H7 (cell line): ENCODE results near the gene VAT1L. TPM values are rescaled to one million over a fixed set of nuclear protein-coding genes. Genes with fewer than 3 reads are reported as not detected.

ENCODE experiments used
- DNase-seq: peaks from one replicate; pipeline ENCODE4 v3.0.0; 2012
- H3K27me3 ChIP-seq: 2 replicates; pipeline ENCODE4 v1.6.0; 2011; ENCODE audit warnings: mild to moderate bottlenecking, low read length; ENCODE audit not compliant: control insufficient read depth, insufficient read depth
- H3K36me3 ChIP-seq: replicated peaks from 2 replicates; pipeline ENCODE4 v1.5.1; 2011; ENCODE audit warnings: low read length; ENCODE audit not compliant: control insufficient read depth, insufficient read depth
- H3K4me3 ChIP-seq: 2 replicates; pipeline ENCODE4 v1.5.1; 2011; ENCODE audit warnings: low read depth, mild to moderate bottlenecking, control low read depth, low read length, moderate library complexity; ENCODE audit not compliant: insufficient read depth
- total RNA-seq: library from RNA; depleted of rRNA; stranded (reverse); fragments of >200 nt; shearing (Covaris generic); gene quantifications from 2 replicates; pipeline ENCODE4 v1.2.3, GENCODE V29; 2014

VAT1L gene
- total RNA-seq, 1 experiment from 2014 or later = 19.5 TPM

DNA sequence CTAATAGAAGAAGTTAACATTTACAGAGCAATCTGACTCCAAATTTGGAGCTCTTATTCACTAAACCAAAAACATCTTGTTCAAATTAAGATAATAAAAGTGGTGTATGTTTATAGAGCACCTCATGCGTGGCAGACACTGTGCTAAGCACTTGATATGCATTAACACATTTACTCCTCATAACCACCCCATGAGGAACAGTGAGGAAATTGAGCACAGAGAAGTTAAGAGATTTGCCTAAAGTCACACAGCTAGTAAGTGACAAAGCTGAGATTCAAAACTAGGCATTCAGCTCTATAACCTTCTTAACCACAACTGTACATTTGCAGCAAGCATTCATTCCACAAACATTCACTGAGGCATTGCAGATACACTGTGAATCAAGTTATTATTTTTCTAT is 94.0 kb downstream of the VAT1L start:
- Histone ChIP-seq H3K4me3 (no peak overlapping the region), H3K36me3 (no peaks in the 10 kb centered on the region), H3K27me3 (no peaks in the 10 kb centered on the region)
- DNase-seq = no peak

DNA sequence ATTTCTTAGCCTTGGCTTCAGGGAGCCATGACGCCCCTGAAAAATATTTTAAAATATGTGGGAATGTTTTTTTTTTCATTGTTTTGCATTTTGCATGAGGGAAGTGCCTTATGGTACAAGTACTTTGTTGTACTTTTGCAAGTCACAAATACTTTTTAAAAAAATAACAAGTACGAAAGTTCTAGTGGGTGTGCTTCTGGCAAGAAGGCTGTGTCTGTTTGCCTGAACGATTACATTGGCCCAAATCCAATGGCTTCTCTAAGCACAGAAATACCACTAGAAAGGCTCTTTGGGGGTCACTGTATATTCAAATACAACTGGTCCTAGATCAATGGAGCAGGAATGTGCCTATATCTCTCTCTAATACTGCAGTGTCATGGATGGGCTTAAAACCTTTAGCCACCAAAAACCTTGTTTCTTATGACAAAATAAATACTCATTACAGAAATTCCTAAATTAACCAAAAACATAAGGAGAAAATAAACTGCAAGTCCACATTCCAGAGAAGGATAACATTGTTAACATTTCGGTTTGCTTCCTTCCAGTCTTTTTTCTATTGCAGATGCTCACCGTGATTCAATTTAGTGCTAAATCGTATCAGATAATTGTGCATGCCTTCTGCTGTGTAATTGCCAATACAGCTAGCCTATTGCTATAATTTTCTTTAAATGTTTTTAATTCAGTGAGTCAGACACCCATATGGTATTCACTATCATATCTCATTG is 97.4 kb downstream of the VAT1L start:
- Histone ChIP-seq H3K27me3 (no peaks in the 10 kb centered on the region), H3K36me3 (no peaks in the 10 kb centered on the region), H3K4me3 (no peak overlapping the region)
- DNase-seq = no peak

DNA sequence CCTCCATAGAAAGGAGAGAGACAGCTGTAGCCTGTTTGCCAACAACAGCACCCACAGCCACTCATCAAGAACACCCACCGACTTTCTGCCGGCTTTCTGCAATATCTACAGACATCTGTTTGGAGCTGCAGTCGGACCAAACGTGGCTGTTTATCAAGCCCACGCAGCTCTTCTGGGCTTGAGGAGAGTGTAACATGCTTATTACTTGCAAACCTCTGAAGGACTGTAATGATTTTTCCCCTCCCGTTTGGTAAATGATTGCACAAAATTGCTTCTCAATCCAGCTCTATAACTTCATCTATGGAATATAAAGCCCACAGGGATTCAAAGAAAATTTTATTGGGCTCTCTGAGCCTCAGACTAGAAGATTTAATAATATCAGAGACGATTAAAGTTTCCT is 100.5 kb downstream of the VAT1L start:
- no peak for DNase-seq
- H3K36me3 ChIP-seq = no peaks in the 10 kb centered on the region
- no peaks in the 10 kb centered on the region for H3K27me3 ChIP-seq

DNA sequence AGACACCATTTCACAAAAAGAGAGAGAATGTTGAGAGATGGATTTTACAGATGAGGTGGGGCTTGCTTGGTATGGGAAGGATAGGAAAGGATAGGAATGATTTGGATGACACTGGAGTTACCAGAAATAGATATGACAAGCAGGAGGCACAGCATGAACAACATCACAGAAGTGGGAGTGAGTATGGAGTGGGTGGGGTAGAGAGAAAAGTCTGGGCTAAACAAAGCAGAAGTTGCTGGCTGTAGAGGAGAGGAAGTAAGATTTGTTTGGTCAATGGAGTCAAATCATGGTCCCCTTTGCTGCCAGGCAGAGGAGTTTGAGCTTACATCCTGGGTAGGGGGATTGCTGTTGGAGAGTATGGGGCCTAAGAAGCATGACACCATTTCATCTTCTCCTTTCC is 101.7 kb downstream of the VAT1L start:
- no peaks in the 10 kb centered on the region for H3K27me3 ChIP-seq
- no peak for DNase-seq
- no peaks in the 10 kb centered on the region for H3K36me3 ChIP-seq
- no peak overlapping the region for H3K4me3 ChIP-seq

More for the DNA sequence above, 100.5 kb downstream of the VAT1L start:
- H3K4me3 ChIP-seq = no peak overlapping the region

DNA sequence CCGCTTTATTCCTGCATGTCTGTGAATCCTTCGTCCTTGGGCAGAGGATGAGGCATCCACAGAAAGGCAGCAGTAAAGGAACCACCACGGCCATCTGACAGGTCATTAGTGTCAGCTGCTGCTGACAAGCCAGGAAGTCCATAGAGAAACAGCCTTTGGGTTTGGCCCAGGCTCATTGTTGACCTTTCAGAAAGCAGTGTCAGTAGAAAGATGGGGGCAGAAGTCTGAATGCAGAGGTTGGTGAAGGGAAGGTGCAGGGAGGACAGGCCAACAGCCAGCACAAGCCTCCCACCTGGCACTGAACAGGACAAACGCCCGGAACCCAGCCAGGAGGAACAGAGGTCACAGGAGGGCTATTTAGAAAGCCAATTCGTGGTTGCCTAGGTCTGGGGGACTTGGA is 105.8 kb downstream of the VAT1L start:
- DNase-seq = no peak
- Histone ChIP-seq H3K36me3 (no peaks in the 10 kb centered on the region), H3K27me3 (no peaks in the 10 kb centered on the region), H3K4me3 (no peak overlapping the region)

DNA sequence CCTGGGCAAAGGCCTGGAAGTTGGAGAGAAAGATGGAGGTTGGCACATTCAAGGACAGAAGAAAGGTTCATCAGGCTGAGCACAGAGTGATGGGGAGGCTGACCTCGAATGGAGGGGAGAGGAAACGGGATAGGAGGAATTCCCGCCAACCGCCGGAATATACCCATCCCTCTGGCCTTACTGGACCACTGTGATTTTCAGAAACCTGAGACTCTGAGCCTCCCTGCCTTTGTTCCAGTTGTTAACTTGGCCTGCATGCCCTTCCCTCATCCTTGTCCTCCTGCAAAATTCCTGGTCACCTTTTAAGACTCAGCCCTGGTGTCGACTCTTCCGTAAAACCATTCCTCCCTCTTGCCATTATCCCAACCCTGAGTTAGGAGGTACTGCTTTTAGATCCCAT is 107.6 kb downstream of the VAT1L start:
- no peak for DNase-seq
- Histone ChIP-seq H3K27me3 (no peaks in the 10 kb centered on the region), H3K36me3 (no peaks in the 10 kb centered on the region), H3K4me3 (no peak overlapping the region)

DNA sequence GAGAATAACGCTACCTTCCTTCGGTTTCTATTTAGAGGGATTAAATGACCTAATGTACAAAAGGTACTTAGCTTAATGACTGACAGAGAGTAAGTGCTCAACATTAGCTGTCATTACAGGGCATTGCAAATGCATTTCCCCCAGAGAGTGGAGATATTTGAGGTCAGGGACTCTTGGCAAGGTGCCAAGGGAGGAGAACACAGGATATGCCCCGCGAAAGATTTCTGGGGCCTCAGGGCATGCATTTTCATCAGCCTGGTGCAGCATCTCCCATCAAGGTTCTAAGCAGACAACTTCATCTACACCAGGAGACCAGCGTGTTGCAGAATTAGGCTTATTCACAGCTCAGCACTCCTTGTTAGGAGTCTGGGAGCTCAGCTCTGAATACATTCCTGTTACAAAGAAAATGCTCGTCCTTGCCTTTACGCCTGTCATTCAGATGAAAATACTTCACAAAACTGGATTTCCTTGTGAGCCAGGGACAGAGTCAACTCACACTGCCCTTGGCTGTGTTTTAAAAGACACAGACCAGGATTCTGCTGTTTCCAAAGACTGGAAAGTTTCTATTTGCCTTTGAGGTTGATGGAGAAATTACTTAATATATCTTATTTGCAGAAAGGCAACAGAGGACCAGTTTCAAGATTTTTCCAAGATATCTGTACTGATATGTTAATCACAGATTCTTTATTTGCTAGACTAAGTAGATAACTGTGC is 108.2 kb downstream of the VAT1L start:
- Histone ChIP-seq H3K4me3 (no peak overlapping the region), H3K36me3 (no peaks in the 10 kb centered on the region), H3K27me3 (no peaks in the 10 kb centered on the region)
- DNase-seq = no peak

DNA sequence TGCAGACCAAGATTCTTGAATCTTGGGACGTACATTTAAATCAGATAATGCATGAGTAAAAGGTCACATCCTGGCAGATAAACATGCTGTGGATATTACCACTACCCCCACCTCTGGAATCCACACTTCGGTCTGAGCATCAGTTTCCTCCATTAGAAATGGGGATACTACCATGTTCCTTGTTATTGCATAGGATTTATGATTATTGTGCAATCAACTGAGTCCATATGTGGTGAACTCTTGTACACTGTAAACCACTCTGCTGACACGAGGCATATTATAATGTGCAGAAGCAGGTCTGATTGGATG is 108.7 kb downstream of the VAT1L start:
- Histone ChIP-seq H3K27me3 (no peaks in the 10 kb centered on the region), H3K4me3 (no peak overlapping the region)
- DNase-seq = no peak

DNA sequence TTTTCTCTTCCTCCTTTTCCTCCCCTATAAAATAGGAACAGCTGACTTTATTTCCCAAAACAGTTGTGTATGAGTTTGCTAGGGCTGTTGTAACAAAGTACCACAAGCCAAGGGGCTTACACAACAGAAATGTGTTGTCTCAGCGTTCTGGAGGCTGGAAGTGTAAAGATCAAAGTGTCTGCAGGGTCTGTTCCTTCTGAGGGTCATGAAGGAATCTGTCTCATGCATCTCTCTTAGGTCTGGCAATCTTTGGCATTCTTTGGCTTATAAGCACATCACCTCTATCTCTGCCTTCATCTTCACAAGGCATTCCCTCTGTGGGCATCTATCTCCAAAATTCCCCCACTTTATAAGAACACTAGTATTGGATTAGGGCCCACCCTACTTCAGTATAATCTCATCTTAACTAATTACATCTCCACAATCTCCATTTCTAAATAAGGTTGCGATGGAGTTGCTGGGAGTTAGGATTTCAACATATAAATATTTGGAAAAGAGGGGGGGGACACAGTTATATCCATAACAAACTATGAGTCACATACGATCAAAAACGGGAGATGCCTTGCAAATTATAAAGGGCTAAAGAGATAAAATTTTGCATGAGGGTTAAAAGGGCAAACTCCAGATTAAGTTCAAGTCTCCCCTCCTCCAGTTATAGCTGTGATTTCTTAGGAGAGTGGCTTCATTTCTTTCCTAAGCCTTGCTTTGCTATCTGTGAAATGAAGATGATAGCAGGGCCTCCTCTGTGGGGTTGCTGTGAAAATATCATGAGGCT is 109.7 kb downstream of the VAT1L start:
- no peak for DNase-seq
- Histone ChIP-seq H3K36me3 (no peaks in the 10 kb centered on the region), H3K4me3 (no peak overlapping the region), H3K27me3 (no peaks in the 10 kb centered on the region)

More for the DNA sequence above, 108.7 kb downstream of the VAT1L start:
- no peaks in the 10 kb centered on the region for H3K36me3 ChIP-seq

DNA sequence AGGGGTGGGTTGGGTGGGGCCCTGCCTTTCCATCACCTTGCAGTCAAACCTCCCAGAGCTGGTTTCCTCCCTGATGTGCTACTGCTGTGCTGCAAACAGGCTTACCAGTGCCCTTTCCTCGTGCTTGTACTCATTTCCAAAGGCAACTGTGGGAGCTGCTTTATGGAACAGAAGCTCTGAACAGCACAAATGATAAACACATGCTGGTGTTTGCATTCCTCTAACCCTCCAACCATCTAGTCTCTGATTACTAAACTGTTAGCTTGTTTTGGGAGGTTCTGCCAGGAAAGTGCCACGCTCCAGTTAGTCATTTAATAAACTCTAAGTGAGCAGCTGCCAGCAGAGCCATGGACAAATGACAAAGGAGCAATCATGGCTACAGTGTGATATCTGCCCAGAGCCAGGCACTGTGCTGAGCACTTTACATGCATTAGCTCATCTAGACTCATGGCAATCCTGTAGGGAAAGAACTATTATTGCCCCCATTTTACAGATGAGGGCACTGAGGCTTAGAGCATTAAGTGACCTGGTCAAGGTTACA is 110.4 kb downstream of the VAT1L start:
- Histone ChIP-seq H3K4me3 (no peak overlapping the region), H3K36me3 (no peaks in the 10 kb centered on the region), H3K27me3 (no peaks in the 10 kb centered on the region)
- DNase-seq = no peak

DNA sequence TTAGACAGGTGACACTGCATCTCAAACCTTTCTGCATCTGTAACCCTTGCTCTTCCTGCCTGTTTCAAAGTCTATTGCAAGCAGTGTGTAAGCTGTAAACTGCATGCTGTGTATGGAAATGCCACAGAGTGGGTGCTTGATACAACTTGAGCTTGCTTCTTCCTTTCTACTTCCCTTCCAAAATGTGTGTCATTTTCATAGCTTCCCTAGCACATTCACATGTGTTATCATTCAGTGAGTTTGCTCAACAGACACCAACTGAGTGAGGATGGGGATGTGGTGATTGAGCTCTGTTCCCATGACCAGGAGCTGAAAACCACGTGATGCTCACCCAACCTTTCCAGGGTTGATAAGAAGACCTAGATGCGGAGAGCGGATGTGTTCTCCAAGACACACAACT is 111.1 kb downstream of the VAT1L start:
- no peak for DNase-seq
- H3K4me3 ChIP-seq = no peak overlapping the region
- H3K27me3 ChIP-seq = no peaks in the 10 kb centered on the region
- no peaks in the 10 kb centered on the region for H3K36me3 ChIP-seq

DNA sequence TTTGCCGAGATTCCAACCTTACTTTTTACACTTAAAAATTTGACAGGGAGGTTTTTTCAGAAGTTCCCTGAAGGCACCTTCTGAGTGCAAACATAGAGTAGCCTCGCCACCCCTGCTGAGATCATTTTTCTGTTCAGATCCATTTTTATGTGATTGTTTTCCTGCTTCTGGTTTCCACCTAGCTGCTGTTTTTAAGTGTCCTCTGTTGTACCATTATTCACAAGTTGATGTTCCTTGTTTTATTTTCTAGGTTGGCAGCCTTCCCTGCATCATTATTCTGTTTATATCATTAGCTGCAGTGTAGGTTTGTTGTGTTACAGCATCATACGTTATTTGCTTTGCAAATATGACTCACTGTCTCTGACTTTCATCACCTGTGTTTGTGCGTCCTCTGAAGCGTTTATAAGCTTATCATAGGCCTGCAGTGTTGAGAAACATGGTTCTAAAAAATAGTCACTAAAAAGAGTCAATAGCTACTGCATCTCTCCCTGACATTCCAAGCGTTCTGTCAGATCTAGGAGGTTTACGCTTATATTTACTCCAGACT is 117.1 kb downstream of the VAT1L start:
- no peaks in the 10 kb centered on the region for H3K27me3 ChIP-seq

DNA sequence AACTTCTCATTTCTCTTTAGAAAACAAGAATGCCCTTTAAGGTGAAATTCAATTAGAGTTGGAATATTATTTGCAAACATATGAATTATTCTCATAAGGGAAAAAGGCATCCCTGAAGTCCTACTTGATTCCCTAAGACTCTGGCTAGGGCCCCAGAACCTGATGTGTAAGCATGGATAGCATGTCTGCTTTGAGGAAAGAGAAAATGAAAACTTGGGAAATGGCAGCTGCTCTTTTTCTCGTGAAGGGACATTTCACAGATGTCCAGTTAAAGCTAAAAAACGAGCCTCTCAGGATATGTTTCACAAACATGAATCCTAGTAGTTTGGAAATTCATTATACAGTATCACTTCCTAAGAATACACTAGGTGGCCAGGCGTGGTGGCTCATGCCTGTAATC is 121.7 kb downstream of the VAT1L start:
- H3K4me3 ChIP-seq = no peak overlapping the region
- H3K36me3 ChIP-seq = no peaks in the 10 kb centered on the region
- no peaks in the 10 kb centered on the region for H3K27me3 ChIP-seq
- no peak for DNase-seq

More for the DNA sequence above, 117.1 kb downstream of the VAT1L start:
- Histone ChIP-seq H3K36me3 (no peaks in the 10 kb centered on the region), H3K4me3 (no peak overlapping the region)
- DNase-seq = no peak

DNA sequence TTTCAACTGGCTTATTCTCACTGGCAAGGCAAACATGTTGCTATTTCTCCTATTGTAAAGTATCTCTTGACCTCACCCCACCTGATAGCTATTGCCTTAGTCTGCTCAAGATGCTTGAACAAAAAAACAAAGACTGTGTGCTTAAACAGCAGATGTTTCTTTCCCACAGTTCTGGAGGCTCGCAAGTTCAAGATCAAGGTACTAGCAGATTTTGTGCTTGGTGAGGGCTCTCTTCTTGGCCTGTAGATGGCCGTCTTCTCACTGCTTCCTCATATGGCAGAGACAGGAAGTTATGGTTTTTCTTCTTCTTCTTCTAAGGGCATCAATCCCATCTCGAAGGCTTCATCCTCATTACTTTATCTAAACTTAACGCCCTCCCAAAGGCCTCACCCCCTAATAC is 124.3 kb downstream of the VAT1L start:
- Histone ChIP-seq H3K27me3 (no peaks in the 10 kb centered on the region), H3K4me3 (no peak overlapping the region), H3K36me3 (no peaks in the 10 kb centered on the region)
- DNase-seq = no peak
